Natural killer cell (primary cell): ENCODE results near the gene TSGA10. TPM values are rescaled to one million over a fixed set of nuclear protein-coding genes. Genes with fewer than 3 reads are reported as not detected.

Source experiments
- ATAC-seq, 3 donors: fragments of 150-1000 bp in 2 of 3; fragments of 200-7000 bp in 1 of 3; cut with Tn5 transposase; 1 replicate in 1 of 3; 2 replicates in 2 of 3; pipeline ENCODE4 v1.10.0; 2021; ENCODE audit warnings: mild to moderate bottlenecking in 2 of 3, moderate library complexity in 2 of 3
- DNase-seq, 2 donors: peaks; one replicate each; pipeline versions ENCODE4 v3.0.0 to v3.0.0-alpha.2; 2013 to 2021; ENCODE audit warnings: mixed read lengths in 1 of 2
- H3K27ac ChIP-seq: one replicate; pipeline ENCODE4 v1.5.1; 2013; ENCODE audit warnings: mild to moderate bottlenecking, low read length
- H3K27me3 ChIP-seq: one replicate; pipeline ENCODE4 v1.6.1; 2013; ENCODE audit warnings: low read length; ENCODE audit not compliant: control insufficient read depth, insufficient read depth
- H3K36me3 ChIP-seq: one replicate; pipeline ENCODE4 v1.6.1; 2013; ENCODE audit warnings: low read length; ENCODE audit not compliant: control insufficient read depth, insufficient read depth
- H3K4me1 ChIP-seq: one replicate; pipeline ENCODE4 v1.6.1; 2013; ENCODE audit warnings: low read length; ENCODE audit not compliant: control insufficient read depth, insufficient read depth
- H3K4me3 ChIP-seq: one replicate; pipeline ENCODE4 v1.5.1; 2013; ENCODE audit warnings: low read length
- H3K9me3 ChIP-seq: one replicate; pipeline ENCODE4 v1.6.1; 2013; ENCODE audit warnings: low read length; ENCODE audit not compliant: control insufficient read depth, insufficient read depth
- H3K27ac Mint-ChIP-seq, 2 donors: one replicate each; pipeline ENCODE4 v1.8.0; 2022; ENCODE audit warnings: mild to moderate bottlenecking in 2 of 2, mixed read lengths in 2 of 2, moderate library complexity in 1 of 2
- H3K27me3 Mint-ChIP-seq, 2 donors: one replicate each; pipeline ENCODE4 v1.8.0; 2022; ENCODE audit warnings: low read depth in 2 of 2, mixed read lengths in 2 of 2
- H3K36me3 Mint-ChIP-seq: one replicate; pipeline ENCODE4 v1.8.0; 2022; ENCODE audit warnings: mixed read lengths
- H3K4me1 Mint-ChIP-seq, 2 donors: one replicate each; pipeline ENCODE4 v1.8.0; 2022; ENCODE audit warnings: mixed read lengths in 2 of 2
- H3K4me3 Mint-ChIP-seq: one replicate; pipeline ENCODE4 v1.8.0; 2022; ENCODE audit warnings: mild to moderate bottlenecking, moderate library complexity, mixed read lengths
- H3K9me3 Mint-ChIP-seq, 2 donors: one replicate each; pipeline ENCODE4 v1.8.0; 2022; ENCODE audit warnings: mixed read lengths in 2 of 2
- WGBS: methylation state at CpG from one replicate; pipeline ENCODE4 v1.1.7; 2013; ENCODE audit warnings: missing lambda C conversion rate; ENCODE audit not compliant: insufficient coverage; 5-methylcytosine and 5-hydroxymethylcytosine counted together
- intact Hi-C: fragments of 100-400 bp; cut with micrococcal nuclease; formaldehyde crosslinking; loops from one replicate; pipeline ENCODE4 v1.14.2; 2022
- total RNA-seq, 4 donors: library from RNA; stranded (reverse); fragments of 120-200 nt in 1 of 4; gene quantifications; one replicate each; pipeline versions ENCODE4 v1.2.3 to v1.2.4, GENCODE V29; 2013 to 2022
- TF ChIP-seq, protein P1 (sequence below): fragments of 200-600 bp; IDR thresholded peaks from one replicate; pipeline ENCODE4 v1.8.0; 2022; ENCODE audit warnings: antibody characterized with exemption

TSGA10 gene
- total RNA-seq, 3 donors from 2014 or later (not counting 1 experiment from before 2014, with no cell fraction given), result 8.4 to 16.0 (median 11.5) TPM

DNA sequence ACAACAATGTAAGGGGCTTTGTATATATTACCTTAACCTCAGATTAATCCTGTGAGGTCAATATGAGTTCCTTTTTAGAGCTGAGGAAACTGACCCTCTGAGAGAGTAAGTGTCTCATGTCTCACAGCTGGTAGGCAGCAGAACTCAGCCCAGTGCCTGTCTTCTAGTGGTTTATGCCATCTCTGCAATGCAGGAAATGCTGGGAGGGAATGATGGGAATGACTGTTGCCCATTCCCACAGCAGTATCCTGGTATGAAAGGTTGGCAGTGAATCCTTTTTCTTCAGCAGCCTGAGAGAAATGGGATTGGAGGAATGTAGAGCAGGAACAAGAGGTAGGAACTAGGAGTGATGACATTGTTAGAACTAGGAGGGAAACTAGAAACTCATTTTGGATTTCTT lies 32.3 kb upstream of the TSGA10 start:
- TF ChIP-seq, protein P1, sequence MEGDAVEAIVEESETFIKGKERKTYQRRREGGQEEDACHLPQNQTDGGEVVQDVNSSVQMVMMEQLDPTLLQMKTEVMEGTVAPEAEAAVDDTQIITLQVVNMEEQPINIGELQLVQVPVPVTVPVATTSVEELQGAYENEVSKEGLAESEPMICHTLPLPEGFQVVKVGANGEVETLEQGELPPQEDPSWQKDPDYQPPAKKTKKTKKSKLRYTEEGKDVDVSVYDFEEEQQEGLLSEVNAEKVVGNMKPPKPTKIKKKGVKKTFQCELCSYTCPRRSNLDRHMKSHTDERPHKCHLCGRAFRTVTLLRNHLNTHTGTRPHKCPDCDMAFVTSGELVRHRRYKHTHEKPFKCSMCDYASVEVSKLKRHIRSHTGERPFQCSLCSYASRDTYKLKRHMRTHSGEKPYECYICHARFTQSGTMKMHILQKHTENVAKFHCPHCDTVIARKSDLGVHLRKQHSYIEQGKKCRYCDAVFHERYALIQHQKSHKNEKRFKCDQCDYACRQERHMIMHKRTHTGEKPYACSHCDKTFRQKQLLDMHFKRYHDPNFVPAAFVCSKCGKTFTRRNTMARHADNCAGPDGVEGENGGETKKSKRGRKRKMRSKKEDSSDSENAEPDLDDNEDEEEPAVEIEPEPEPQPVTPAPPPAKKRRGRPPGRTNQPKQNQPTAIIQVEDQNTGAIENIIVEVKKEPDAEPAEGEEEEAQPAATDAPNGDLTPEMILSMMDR, result no peak
- Histone ChIP-seq H3K27ac (no peak overlapping the region), H3K27me3 (no peaks in the 10 kb centered on the region), H3K9me3 (no peaks in the 10 kb centered on the region), H3K4me3 (no peak overlapping the region), H3K36me3 (peaks cover 17% of the 10 kb centered on the region), H3K4me1 (peaks cover 2% of the 10 kb centered on the region)
- Mint-ChIP-seq H3K27me3 (no peaks in the 10 kb centered on the region), H3K4me1 (peaks cover 18 to 25% of the 10 kb centered on the region in 2 donors), H3K9me3 (no peaks in the 10 kb centered on the region), H3K27ac (no peak overlapping the region), H3K4me3 (no peak overlapping the region), H3K36me3 (no peaks in the 10 kb centered on the region)
- intact Hi-C loops, result no loop called here
- ATAC-seq (no peak), DNase-seq (no peak)

DNA sequence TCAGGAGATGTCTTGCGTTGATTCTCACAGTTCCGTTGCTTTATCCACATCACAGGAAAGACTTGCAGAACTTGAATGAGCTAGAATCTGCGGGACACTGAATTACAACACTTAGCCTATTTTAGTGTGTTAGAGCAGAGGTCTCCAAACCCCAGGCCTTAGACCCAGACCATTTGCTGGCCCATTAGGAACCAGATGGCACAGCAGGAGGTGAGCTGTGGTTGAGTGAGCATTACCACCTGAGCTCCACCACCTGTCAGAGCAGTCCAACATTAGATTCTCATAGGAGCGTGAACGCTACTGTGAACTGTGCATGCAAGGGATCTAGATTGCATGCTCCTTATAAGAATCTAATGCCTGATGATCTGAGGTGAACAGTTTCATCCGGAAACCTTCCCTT lies 30.1 kb upstream of the TSGA10 start:
- Histone ChIP-seq H3K4me1 (peaks cover 11% of the 10 kb centered on the region), H3K36me3 (peaks cover 7% of the 10 kb centered on the region), H3K9me3 (no peaks in the 10 kb centered on the region), H3K4me3 (no peak overlapping the region), H3K27me3 (no peaks in the 10 kb centered on the region), H3K27ac (no peak overlapping the region)
- no peak for DNase-seq
- TF ChIP-seq, protein P1, result no peak
- H3K9me3 Mint-ChIP-seq, result no peaks in the 10 kb centered on the region
- no peaks in the 10 kb centered on the region for H3K27me3 Mint-ChIP-seq
- ATAC-seq, result no peak
- intact Hi-C loops, result no loop called here
- no peak overlapping the region for H3K4me3 Mint-ChIP-seq
- WGBS, result 100% methylated on average over 5 of the region's 6 CpGs
- H3K27ac Mint-ChIP-seq, result peak overlapping the region in 1 of 2 donors; percentile 51
- H3K36me3 Mint-ChIP-seq, result no peaks in the 10 kb centered on the region
- H3K4me1 Mint-ChIP-seq, result peaks cover 36 to 38% of the 10 kb centered on the region in 2 donors

DNA sequence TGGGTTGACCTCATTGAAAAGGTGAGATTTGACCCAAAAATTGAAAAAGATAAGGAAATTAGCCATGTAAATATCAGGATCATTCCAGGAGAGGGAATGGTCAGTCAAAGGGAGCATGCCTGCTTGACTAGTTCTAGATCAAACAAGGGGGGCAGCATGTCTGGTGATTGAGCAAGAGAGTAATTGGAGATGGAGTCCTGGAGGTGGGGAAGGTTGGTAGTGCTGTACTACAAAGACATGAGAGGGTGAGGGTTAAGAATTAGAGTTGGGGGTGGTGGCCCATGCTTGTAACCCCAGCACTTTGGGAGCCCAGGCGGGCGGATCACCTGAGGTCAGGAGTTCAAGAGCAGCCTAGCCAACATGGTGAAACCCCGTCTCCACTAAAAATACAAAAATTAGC lies 28.3 kb upstream of the TSGA10 start:
- Mint-ChIP-seq H3K27me3 (no peaks in the 10 kb centered on the region), H3K4me3 (peak overlapping the region; percentile 40), H3K27ac (peak overlapping the region; percentile 30 to 58), H3K9me3 (no peaks in the 10 kb centered on the region), H3K4me1 (peaks cover 49 to 54% of the 10 kb centered on the region in 2 donors), H3K36me3 (no peaks in the 10 kb centered on the region)
- TF ChIP-seq, protein P1, result no peak
- WGBS, result 100% methylated on average over 3 of the region's 3 CpGs
- Histone ChIP-seq H3K36me3 (peaks cover 3% of the 10 kb centered on the region), H3K4me3 (no peak overlapping the region), H3K4me1 (peaks cover 20% of the 10 kb centered on the region), H3K27ac (no peak overlapping the region), H3K9me3 (no peaks in the 10 kb centered on the region), H3K27me3 (no peaks in the 10 kb centered on the region)
- intact Hi-C loops, result no loop called here
- ATAC-seq (no peak), DNase-seq (no peak)

- Histone ChIP-seq H3K4me1 (peaks cover 20% of the 10 kb centered on the region), H3K27me3 (no peaks in the 10 kb centered on the region), H3K27ac (peak overlapping the region; percentile 74), H3K9me3 (no peaks in the 10 kb centered on the region), H3K36me3 (no peaks in the 10 kb centered on the region), H3K4me3 (peak overlapping the region; percentile 75)
- Mint-ChIP-seq H3K27ac (peak overlapping the region; percentile 99 to 100), H3K4me3 (peak overlapping the region; percentile 100), H3K4me1 (peaks cover 58 to 62% of the 10 kb centered on the region in 2 donors), H3K27me3 (no peaks in the 10 kb centered on the region), H3K9me3 (no peaks in the 10 kb centered on the region), H3K36me3 (no peaks in the 10 kb centered on the region)
- ATAC-seq, result no peak
- TF ChIP-seq, protein P1, result no peak
- 6% methylated on average over 1 of the region's 4 CpGs for WGBS
- intact Hi-C loops, result loop anchor here (1.0 kb wide), 4 partner anchors 27 to 309 kb away; partner anchors contain the start of genes C2orf15, LIPT1, REV1 and TSGA10
- DNase-seq, result peak in 1 of 2 donors; percentile 13
These were observed 26.9 kb upstream of the TSGA10 start for GRCh38 chr2:99181624-99182000.
